ENCODE measurements around the gene ABCA4.
A peak's percentile ranks its signal among the peaks of the same experiment; 100 is the strongest.

ABCA4 gene

DNA sequence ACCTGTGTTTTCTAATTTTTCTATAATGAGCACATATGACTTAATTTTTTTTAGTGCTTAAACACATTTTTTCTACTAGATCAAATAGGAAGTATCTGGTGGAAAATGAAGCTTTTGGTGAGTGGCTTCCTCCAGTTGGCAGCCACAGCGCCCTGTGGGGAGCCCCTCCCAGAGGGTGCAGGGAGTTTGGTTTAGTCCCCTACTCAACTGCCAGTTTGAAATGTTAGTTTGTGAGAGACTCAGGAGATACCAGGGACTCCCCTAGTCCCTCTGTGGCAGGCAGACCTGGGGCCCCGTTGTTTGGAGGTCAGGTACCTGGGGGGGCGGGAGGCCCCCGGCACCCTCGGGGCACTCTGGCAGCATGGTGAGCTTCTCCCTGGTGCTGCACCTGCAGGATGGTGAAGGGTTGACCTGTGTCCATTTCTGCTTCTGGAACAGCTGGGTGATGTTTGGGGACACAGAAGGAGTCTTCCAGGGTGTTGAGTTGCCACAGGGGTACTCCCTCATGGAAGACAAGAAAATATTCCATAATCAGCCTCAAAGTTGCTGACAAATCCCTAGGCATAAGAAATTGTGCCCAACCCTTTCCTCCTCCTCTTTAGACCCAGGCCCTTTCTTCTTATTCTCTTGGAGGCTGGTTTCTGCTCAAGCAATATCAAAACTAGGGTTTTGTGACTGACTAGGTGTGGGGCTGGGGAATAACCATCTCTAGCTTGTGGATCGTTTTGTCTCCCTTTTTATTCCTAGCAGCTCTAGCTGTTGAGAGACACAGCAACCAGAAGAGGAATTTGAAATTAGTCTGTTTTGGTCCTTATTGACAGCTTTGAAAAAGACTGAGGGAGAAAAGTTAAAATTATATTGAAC lies 91.6 kb downstream of the ABCA4 start:
- DNase-seq (ENCODE audit: low spot score), result no peak

DNA sequence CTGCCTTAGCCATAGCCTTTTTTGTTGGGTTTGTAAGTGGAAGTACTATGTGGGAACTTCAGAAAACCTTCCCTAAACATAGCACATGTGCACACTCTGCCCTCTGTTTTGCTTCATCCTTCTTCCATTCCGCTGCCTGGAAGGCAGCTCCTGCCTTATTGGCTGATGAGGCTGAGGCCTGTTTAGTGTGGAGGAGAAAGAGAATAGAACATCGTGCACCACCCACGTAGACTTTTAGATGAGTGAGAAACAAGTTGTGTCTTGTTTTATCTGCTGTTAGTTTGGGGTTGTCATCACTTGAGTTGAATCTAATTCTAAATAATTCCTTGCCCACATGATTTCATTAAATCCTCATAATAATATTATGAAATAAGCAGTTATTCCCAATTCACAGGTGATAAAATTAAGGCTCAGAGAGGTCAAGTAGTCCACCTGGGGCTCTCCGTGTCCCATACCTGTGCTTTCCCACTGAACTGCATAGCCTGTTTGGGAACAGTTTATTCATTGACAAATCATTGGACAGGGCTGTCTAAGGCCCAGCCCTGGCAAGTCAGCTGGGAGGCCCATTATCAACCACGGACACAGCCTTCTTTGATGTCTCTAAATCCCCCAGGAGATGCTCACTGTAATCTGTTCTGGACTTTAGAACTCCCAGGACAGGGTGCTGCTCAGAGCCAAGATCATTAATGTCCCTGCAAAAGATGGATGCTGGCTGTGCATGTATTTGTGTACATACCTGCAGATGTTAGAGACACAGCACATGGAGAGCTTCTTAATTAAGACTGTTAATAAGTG lies 93.0 kb downstream of the ABCA4 start:
- DNase-seq (ENCODE audit: low spot score), result no peak

DNA sequence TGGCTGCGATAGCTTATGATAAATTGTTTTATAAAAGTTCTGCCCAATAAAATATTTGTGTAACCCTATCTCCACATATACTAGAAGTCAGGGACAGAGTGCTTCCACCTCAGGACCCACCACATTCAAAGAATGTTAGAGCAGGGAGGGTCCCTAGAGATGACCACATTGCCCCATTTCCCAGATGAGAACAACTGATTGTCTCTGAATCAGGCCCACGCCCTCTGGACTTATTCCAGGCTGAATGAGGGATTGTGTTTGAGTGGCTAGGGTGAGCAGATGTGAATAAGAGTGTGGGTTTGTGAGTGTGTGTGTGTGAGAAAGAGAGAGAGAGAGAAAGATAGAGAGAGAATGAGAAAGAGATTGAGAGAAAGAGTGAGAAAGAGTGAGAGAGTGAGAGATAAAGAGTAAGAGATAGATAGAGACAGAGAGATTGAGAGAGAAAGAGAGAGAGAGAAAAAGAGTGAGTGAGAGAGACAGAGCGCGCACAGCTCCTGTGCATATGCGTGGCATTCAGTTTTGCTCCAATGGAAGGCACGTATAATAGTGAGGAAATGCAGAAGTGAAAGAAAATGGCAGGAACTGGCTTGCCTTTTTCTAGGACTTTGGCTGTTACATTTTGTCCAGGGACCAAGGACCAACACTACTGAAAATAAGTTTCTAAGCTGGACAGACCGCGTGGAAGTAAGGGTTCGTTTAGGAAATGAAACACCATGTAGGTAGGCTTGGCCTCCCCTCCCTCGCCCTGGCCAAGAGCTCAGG lies 94.1 kb downstream of the ABCA4 start:
- DNase-seq (ENCODE audit: low spot score), result no peak

DNA sequence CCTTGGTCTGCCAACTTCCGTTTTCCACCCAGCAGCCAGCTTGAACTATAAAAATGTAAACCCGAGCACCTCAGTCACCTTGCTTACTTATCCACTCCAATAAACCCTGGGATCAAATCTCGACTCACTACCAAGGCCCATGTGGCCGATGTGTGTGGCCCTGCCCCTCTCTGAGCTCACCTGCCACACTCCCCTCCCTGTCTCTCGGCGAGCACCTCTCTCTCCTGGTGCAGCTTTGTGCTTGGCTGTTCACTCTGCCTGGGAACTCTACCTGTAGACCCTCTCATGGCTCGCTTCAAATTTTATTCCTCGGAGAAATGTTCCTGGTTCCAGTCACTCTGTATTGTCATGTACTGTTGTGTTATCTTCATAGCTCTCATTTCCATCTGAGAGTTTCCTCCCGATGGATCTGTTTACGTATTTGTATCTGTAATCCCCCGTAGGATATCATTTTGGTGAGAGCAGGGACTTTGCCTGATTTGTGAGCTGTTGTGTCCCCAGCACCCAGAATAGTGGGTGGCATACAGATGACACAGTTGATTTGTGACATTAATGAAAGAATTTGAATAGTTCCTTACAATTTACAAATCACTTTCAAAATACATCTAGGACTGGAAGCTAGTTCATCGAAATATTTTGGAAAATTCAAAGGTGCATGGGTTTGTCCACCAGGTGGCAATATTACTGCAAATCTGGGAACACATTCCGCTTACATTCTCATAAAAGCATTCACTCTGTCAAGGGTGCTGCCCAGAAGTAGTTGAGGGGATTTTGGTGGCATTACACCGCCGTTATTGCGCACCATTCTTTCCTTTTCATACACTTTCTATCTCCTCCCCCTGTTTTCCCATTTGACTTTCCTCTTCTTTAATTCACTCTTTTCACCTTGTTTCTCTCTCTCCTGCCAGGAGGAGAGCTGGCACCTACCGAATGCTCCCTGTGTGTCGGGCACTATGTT lies 95.3 kb downstream of the ABCA4 start:
- DNase-seq (ENCODE audit: low spot score), result peak; percentile 56

DNA sequence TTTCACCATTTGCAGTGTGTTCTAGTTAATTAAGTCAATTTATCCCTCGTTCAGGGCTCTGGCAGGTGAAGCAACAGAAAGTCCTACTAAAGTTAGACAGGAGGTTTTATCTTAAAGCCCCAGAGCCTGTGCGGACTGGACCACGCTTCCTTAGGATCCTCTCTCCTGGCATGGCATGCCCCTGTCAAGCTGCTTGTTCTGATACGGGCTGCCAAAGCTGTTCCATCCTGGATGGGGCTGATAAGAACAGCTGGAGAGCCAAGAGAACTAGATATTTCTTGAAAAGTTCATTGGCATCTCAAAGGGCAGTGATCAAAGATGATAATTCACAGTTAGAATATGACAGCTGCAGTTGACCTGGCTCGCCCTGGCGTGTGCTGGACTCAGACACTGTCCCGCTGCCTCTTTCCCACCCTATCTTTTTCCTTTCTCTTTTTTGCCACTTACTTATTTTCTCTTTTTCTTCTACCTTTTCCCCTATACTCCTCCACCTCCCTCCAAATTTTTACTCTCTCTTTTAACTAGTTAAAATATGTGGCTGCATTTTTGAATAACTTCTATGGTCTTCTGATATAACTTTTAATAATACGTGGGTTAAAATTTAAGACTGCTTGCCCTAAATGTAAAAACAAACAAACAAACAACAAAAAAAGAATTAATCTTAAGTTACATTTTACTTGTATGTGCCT lies 96.7 kb downstream of the ABCA4 start:
- DNase-seq (ENCODE audit: low spot score), result no peak

DNA sequence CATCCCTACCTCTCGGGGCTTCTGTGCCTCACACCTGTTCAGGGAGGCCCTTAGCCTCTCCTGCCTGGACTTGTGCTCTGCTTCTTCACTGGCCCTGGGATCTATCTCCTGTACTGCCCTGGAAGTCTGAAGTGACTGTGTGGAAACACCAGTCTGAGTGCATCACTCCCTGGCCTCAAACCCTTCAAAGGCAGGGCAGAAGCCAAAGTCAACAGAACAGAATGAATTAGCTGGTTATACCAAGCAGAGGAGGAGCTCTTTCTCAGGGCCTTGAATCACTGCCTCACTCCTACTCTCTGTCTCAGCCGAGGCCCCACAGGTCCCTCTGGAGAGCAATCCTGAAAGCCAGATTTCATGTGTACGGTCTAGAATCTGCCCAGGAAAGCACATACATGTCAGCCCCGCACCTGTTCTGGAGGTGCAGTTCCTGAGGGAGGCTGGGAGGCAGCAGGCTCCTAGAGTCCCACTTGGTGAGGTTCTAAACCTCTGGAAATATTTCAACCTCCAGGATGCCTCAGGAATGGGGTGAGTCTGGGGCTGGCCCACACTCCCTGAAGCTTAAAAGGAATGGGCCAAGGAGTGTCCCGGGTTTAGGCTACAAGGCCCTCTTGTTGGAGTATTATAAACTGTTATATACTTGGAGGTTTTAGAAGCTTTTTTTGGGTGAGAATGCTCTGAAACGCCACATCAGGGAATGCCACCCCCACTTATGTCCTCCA lies 98.3 kb downstream of the ABCA4 start:
- no peak for DNase-seq (ENCODE audit: low spot score)

DNA sequence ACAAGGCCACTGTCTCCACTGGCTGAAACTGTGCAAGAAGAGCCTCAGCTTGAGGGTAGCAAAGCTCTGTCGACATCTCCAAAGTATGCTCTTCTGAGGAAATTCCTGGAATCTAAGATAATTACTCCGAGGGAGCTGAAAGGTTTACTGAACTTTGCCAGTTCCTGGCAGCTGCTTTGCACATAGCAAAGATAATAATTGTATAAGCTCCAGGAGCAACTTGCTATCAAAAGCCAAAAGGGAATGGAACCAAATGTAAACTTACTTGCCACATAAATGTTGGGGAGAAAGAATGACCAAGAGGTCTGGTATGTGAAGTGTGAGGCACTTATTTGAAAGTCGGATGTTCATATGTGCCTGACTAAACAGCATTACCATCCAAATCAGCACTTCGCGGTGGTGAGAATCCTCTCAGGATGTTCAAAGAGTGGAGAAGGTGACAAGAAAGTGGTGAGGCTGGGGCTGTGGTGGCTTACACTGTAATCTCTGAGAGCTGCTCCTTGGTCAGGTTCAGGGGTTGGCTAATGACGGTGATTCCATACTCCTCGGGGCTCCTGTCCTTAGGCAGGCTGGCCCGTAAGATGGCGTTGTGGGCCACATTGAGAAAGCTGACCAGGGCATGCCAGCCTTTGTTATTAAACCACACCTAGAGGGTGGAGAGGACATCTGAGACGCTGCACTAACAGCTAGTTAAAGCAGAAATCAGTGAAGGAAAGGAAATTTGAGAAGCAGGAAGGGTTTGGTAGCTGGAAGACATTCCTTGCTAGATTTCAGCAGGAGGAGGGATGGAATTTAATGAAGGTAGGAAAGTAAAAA lies 100.0 kb downstream of the ABCA4 start:
- no peak for DNase-seq (ENCODE audit: low spot score)

DNA sequence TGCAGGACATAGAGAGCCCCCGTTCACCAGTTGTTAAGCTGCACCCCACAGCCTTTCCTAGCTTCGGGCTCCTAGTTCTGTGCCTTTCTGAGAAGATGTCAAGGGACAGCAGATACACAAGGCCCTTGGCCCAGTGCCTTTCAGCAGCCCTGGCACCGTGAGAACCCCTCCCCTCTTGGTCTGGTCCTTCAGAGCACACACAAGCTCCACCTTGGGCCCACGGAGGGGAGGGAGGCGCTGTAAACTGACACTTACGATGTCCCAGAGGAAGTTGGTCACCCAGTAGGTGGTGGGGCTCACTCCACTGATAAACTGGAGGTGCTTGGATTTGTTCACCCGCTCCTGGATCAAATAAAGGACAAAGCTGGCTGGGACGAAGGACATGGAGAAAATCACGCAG lies 101.6 kb downstream of the ABCA4 start:
- no peak for DNase-seq (ENCODE audit: low spot score)

DNA sequence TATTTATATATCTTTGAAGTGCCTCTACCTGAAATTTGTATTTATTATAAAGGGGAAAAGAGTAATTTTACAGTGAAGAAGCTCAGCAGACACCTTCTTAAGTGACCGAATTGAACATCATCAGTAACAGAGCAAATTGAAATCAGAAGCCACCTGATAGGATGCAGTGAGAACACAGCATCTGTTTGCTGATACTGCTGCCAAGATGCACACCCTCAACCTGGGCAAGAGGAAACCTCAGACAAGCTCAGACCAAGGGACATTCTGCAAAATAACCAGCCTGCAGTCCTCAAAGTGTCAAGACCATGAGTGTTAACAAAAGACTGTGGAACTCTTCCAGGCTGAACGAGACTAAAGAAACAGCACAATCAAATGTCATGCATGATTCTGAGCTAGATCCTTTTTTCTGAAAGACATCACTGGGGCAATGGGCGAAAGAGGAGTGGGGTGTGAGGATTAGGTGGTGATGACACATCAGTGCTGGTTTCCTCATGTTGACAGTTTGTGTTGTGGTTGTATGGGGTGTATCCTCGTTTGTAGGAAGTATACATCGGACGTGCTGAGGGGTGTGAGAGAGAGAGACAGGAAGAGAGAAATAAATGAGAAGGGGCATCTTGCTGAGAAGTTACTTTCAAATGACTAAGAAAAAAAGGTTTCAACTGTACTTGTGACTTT lies 103.7 kb downstream of the ABCA4 start:
- DNase-seq (ENCODE audit: low spot score), result no peak

DNA sequence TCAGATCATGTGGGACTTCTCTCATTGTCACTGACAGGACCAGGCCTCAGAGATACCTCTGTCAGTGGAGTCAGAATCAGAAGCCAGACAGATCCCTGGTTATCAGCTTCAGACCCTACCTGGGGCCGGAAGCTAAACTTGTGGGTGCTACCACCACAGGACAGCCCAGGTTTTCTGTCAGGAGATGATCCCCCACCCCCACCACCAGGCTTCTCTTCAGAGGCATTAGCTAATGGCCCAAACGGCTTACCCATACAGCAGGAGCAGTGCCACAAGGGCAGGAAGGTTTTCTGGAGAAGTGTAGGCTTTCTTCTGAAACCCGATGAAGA lies 105.5 kb downstream of the ABCA4 start:
- DNase-seq (ENCODE audit: low spot score), result no peak

DNA sequence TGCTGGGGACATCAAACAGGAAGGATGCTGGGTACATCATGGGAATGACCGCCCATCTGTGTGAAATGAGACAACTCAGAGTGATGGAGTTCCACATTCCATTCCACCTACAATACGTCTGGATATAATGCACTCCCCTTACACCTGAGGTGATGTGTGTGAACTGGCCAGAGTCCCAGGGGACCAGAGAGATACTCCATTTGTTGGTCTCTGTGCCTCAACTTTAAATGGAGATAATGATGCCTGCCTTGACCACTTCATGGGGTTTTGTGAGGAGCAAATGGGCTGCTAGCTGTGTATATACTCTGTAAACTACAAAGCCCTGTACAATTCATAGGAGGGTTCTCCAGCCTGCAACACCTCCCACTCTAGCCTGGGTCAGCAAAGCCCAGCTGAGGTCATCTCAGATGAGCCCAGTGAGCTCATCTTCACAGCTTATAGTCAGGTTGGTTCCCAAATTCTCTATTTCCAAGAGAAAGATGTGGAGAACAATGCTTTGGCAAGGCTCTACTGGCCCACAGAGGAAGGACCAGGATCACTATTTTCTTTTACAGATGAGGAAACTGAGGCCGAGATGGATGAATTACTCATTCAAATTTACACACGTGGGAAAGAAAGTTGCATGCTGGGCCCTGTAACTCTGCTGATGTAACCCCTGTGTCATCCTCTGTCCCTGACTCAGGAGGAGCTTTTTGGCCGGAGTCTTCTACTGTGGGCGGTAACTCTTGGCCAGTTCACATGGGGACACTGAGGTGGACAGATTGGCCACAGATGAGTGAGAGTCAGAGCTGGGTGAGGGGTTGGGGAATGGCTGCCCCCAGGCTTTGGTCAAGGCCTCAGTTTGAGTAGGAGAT lies 106.1 kb downstream of the ABCA4 start:
- DNase-seq (ENCODE audit: low spot score), result no peak

DNA sequence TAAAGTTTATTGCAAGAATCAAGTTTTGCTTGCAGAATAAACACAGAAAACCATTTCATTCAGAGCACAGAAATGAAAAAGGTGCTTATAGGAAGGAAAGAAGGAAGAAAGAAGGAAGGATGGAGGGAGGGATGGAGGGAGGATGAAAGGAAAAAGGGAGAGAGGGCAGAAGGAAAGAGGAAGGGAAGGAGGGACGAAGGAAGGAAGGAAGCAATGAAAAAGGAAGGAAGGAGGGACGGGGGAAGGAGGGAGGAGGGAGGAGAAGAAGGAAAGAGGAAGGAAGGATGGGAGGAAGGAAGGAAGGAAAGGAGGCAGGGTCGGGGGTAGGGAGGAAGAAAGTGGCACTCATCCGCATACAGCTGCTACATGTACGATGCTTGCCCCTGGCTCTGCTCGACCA lies 106.9 kb downstream of the ABCA4 start:
- no peak for DNase-seq (ENCODE audit: low spot score)

DNA sequence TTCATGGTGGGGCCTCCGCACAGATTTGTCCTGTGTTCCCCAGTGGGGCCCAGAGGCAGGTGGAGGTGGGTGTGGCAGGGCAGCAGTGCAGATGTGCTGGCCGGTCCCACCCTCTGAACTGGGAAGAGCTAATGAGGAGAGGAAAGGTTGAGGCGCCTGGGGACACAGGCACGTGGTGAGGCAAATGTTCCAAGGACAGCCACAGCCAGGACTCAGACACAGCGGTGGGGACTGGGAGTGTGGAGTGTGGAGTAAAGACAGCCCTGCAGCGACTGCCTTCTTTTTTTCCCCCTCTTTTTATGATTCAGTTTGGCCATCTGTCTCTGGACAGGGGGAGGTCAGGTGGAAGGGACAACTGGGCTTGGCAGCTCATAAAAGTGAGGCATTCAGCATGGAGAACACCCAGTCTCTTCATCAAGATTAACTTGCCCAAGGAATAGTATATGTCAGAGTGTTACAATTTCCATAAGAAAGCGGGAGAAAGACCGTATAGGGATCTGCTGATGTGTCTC lies 107.5 kb downstream of the ABCA4 start:
- DNase-seq (ENCODE audit: low spot score), result no peak

DNA sequence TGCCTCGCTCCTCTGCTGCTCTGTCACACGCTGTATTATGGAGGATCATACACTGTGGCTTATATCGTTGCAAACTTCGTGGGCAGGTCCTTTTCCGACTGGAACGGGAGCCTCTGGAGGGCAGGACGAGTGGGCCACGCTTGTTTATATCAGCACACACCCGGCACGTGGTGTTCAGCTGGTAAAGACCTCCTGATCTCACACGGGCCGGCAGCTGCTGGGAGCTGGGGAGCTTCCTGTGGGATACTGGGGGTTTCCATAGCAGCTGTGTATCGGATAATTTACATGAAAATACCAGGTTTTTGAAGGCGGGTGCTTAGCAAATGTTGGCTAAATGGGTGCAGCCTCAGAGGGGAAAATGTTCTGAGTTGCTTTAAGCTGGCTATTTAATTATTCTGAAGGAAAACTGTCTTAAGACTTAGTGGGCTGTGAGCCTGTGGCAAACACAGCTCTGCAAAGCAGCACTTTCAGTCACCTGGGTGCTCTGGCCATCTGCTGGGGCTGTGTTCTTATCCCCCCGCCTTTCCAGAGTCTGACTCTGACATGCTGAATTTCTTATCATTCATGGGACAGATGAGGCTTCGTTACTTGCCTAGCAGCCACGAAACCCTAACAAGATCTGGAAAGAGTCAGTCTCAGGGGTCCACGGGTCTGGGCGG lies 108.1 kb downstream of the ABCA4 start:
- peak; percentile 16 for DNase-seq (ENCODE audit: low spot score)

DNA sequence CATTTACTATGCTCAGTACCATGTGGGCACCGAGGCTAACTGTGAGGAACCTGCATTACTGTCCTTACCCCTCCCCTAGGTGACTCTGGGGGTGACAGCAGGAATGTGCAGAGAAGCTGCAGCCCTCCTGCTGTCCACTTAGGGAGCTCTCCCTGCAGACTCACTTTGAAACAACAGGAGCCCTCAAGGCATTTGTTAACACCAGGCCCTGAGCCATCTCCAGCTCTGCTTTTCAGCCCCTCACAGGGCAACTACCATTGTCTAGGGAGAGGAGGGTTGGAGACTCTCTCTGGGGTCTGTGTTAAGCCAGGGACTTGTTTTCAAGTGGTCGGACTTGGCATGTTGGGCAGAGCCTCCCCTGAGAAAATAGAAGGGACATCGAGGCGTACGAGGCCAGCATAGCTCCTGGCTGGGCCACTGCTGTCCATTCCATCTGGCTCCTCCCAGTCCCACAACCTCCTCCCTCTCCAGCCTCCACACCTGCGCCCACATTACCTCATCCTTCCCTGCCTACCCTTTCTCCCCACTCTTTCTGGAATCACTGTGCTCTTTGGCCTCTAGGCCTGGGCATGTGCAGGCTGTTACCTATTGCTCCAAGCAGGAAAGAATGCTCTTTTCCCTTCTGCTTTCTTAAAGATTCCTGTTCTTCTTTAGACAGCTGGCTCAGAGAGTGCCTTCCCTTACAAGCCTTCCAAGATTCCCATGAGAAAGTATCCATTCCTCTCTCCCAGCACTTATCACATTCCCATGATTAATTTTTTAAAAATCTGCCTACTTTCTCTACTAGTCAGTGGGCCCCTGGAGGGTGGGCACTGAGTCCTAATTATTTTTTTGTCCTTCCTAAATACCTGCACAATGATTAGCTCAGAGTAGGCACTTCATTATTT lies 109.0 kb downstream of the ABCA4 start:
- no peak for DNase-seq (ENCODE audit: low spot score)

DNA sequence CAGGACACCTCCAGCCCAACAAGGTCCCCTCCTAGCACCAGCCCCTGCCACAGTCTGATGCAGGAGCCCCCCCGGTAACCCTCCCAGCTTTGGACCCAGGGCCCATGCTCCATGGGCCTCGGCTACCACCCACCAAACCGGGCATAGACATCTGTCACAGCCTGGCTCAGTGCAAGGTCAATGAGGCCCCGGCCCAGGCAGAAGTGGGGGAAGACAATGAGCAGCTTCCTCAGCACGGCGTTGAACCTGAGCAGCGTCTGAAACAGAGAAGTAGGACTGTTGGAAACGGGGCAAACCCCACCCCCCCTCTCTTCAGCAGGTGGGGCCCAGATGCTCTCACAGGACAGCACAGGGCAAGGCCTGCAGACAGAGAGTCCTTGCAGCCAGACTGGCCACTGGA lies 109.8 kb downstream of the ABCA4 start:
- DNase-seq (ENCODE audit: low spot score), result no peak

All from SK-N-DZ (cell line).